Esophagus muscularis mucosa (tissue), 4 donors: ENCODE data around the gene SH3RF3.

Source experiments
- EP300 ChIP-seq: sonication (generic); formaldehyde crosslinking; IDR thresholded peaks from one replicate; pipeline ENCODE4 v1.6.1; 2017; ENCODE audit warnings: antibody characterized with exemption
- POLR2A ChIP-seq: fragments of 450-650 bp; IDR thresholded peaks from one replicate; pipeline ENCODE4 v1.6.1; 2017; ENCODE audit warnings: antibody characterized with exemption, moderate library complexity, mild to moderate bottlenecking, low read depth
- POLR2AphosphoS5 ChIP-seq, 2 donors: sonication (generic); formaldehyde crosslinking; IDR thresholded peaks; one replicate each; pipeline ENCODE4 v1.6.1; 2017; ENCODE audit warnings: antibody characterized with exemption in 2 of 2
- TF ChIP-seq, protein P1 (sequence below), 3 experiments: fragments of 200-600 bp in 2 of 3; fragments of 450-650 bp in 1 of 3; sonication (generic) in 2 of 3; IDR thresholded peaks; one replicate each; pipeline ENCODE4 v1.5.1; 2017 to 2019; ENCODE audit warnings: antibody characterized with exemption in 3 of 3, mild to moderate bottlenecking in 2 of 3, moderate library complexity in 1 of 3

DNA sequence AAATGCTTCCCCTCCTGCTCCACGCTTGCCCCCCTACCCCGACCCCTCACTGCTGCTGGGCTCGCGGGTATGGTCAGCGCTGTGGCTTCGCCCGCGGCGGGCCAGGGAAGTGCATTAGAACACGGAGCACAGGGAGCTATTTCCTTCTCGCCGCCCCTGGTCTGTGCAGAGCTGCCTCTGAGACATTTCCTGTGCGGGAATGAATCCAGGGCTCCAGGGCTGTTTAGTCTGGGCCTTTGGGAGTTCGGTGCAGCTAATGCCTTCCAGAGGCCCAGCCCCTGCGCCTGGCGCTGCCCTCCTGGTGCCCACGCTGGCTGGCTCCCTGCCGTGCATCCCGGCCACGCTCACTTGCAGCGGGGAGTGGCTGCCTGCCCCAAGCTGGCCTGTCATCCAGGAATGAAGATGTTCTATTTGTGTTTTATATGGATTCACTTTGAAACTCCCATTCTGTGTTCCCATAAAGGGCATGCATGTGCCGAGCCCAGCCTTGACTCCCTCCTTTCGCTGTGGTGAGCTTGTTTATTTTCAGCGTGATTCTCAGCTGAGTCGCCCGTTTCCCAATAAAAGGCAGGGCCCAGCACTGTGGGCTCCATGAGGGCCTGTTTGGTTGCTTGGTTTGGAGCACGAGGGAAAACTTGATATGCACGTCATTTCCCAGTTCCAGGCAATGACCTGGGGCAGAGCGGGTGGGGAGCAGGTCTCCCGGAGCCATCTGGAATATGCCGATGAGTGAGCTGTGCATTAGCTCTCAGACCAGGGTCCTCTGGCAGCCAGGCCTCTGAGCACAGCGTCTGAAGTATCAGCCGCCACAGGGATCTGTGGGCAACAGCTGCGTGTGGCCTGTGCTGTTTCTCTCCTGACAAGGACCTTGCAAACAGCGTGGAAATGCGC, 42.7 kb downstream of the SH3RF3 start:
- TF ChIP-seq, protein P1, sequence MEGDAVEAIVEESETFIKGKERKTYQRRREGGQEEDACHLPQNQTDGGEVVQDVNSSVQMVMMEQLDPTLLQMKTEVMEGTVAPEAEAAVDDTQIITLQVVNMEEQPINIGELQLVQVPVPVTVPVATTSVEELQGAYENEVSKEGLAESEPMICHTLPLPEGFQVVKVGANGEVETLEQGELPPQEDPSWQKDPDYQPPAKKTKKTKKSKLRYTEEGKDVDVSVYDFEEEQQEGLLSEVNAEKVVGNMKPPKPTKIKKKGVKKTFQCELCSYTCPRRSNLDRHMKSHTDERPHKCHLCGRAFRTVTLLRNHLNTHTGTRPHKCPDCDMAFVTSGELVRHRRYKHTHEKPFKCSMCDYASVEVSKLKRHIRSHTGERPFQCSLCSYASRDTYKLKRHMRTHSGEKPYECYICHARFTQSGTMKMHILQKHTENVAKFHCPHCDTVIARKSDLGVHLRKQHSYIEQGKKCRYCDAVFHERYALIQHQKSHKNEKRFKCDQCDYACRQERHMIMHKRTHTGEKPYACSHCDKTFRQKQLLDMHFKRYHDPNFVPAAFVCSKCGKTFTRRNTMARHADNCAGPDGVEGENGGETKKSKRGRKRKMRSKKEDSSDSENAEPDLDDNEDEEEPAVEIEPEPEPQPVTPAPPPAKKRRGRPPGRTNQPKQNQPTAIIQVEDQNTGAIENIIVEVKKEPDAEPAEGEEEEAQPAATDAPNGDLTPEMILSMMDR (IDR thresholded peaks at IDR 0.05): peak in 1 of 3 experiments; percentile 66
- peak; percentile 64 to 87 for TF ChIP-seq POLR2AphosphoS5 (IDR thresholded peaks at IDR 0.05)
- TF ChIP-seq POLR2A: peak; percentile 14
- TF ChIP-seq EP300: peak; percentile 55
